GM13976 (cell line): Measurements from ENCODE around the gene ANTXR2.

Experiments used
- DNase-seq: peaks from one replicate; pipeline ENCODE4 v3.0.0; 2012; ENCODE audit warnings: low spot score
- CTCF ChIP-seq: IDR thresholded peaks from 2 replicates; pipeline ENCODE4 v1.5.1; 2012; ENCODE audit warnings: borderline replicate concordance, mild to moderate bottlenecking; ENCODE audit not compliant: insufficient read depth; ENCODE audit errors: extremely low read depth, missing control alignments, control extremely low read depth
- in situ Hi-C: fragments of 300-500 bp; cut with MboI; formaldehyde crosslinking; loops from one replicate; pipeline ENCODE4 v1.12.0; 2022; ENCODE audit warnings: low sequenced_read_pairs, mixed read lengths, inconsistent platforms; ENCODE audit not compliant: unreplicated experiment

ANTXR2 gene

GRCh38 chr4:79948261-79948660, 124.8 kb downstream of the ANTXR2 start:
- no peak for TF ChIP-seq CTCF
- in situ Hi-C loops, result no loop called here
- DNase-seq, result no peak

GRCh38 chr4:79947386-79947785, 125.6 kb downstream of the ANTXR2 start:
- DNase-seq, result no peak
- TF ChIP-seq CTCF, result no peak
- in situ Hi-C loops, result no loop called here

- no peak for TF ChIP-seq CTCF
- no peak for DNase-seq
- in situ Hi-C loops, result no loop called here
Measured at GRCh38 chr4:79935274-79935673, 137.8 kb downstream of the ANTXR2 start.

- TF ChIP-seq CTCF, result no peak
- in situ Hi-C loops, result no loop called here
- no peak for DNase-seq
Measured at GRCh38 chr4:79934660-79935059, 138.4 kb downstream of the ANTXR2 start.

GRCh38 chr4:79927931-79928330, 145.1 kb downstream of the ANTXR2 start:
- in situ Hi-C loops, result no loop called here
- no peak for TF ChIP-seq CTCF
- no peak for DNase-seq

GRCh38 chr4:79923281-79923680, 149.7 kb downstream of the ANTXR2 start:
- DNase-seq, result no peak
- in situ Hi-C loops, result loop anchor here (25.0 kb wide), 1 partner anchor 264 kb away; the partner anchor contains the start of gene PRDM8
- no peak for TF ChIP-seq CTCF

- no peak for TF ChIP-seq CTCF
- in situ Hi-C loops, result loop anchor here (25.0 kb wide), 1 partner anchor 265 kb away; the partner anchor contains the start of gene PRDM8
- DNase-seq, result no peak
Measured at GRCh38 chr4:79922011-79922410, 151.0 kb downstream of the ANTXR2 start.
